HT1080 (cell line): ENCODE measurements around the gene QRFP. TPM values are rescaled to one million over a fixed set of nuclear protein-coding genes. Genes with fewer than 3 reads are reported as not detected.
A peak's percentile ranks its signal among the peaks of the same experiment; 100 is the strongest.

Source experiments
- DNase-seq: peaks from one replicate; pipeline ENCODE4 v3.0.0-alpha.2; 2015; ENCODE audit warnings: low read depth
- total RNA-seq: library from RNA; depleted of rRNA; stranded (reverse); fragments of >200 nt; shearing (Covaris generic); gene quantifications from 2 replicates; pipeline ENCODE4 v1.2.3, GENCODE V29; 2014

Gene QRFP
- total RNA-seq, 1 experiment from 2014 or later, result not detected

DNA sequence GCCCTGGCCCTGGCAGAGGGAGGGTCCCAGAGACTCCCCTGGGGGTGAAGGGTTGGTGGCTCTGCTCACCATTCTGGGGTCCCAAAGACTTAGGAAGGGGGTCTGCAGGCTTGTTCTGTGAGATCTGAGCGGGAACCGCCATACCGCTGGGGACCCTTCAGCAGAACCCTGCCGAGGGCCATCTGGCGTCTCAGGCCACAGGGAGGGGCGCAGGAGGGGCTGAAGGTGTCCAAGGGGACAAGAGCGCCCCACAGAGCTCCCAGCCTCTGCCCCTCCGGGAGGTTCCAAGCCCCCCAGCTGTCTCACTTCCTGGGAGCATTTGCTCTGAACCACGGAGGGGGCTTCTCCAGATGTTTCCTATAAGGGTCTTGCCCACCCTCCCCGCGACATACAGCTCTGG lies 37.6 kb upstream of the QRFP start:
- no peak for DNase-seq

DNA sequence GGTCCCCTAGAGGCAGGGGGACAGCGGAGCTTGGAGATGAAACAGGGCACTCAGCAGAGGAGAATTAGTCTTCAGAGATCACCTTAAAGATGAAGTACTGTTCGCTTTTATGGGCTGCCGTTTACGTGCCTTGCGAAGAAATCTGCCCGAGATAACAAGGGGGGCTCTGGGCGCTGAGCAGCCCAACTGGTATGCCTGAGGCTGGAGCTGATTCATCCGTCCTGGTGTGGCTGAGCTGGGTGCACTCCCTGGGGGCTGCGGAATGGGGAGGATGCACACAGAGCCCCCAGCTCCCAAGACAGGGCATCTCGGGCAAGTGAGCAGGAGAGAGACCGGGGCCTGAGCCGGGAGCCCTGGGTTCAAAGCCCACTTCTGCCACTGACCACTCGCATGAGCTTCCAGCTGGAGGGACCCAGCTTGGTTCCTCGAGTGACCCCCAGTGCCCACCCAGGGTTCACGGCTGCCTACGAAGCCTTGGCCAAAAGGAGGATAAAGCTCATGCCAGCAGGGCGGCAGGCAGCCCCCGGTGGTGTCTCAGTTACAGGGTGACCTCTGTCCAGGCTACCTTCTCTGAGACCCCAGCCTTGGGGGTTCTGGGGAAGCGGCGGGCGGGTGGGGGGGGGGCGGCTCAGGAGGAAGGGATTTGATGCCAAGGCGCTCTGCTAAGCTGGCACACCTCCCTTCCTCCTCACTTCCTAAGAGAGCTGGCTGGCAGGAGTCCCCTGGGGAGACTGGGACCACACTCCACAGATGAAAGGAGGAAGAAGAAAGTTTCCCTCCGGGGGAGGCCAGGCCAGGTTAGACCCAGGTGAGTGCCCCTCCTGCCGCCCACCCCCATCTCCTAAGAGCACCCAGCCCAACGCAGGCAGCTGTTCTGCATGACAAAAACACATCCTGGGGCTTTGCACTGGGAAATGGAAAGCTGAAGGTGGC lies 36.8 kb upstream of the QRFP start:
- DNase-seq, result no peak

DNA sequence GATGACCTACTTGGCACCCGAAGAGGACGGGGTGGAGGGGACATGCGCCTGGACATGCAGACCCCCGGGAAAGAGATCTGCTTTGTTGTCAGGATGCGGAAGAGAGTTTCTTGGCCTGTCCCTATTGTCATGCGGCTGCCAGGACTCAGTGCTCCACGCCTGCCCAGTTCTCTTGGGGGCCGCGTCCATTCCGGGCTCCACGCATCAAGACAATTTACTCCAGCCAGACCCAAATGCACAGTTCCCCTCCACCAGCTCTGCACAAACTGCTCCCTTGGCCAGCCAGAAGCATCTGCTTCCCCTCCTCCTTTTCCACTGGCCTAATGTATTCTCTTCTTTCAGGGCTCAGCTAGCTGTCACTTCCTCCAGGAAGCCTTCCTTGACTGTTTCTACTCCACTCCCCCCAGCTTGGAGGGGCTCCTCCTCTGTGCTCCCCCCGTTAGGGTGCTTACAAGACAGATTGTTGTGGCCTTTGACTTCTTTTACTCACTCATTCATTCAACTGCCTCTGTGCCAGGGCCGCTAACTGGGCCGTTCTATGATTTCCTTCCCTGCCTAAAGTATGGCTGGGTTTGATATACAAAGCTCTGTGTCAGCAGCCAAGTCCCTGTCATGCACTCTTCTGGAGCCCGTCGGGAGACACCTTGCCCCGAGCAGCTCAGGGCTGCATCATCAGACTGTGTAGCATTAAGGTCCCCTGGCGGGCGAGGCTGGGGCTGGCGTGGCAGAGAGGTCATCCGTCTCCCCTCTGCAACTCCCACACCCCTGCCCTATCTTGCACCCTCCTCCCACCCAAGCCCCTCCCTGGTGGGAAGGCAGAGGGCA lies 35.9 kb upstream of the QRFP start:
- DNase-seq, result no peak

DNA sequence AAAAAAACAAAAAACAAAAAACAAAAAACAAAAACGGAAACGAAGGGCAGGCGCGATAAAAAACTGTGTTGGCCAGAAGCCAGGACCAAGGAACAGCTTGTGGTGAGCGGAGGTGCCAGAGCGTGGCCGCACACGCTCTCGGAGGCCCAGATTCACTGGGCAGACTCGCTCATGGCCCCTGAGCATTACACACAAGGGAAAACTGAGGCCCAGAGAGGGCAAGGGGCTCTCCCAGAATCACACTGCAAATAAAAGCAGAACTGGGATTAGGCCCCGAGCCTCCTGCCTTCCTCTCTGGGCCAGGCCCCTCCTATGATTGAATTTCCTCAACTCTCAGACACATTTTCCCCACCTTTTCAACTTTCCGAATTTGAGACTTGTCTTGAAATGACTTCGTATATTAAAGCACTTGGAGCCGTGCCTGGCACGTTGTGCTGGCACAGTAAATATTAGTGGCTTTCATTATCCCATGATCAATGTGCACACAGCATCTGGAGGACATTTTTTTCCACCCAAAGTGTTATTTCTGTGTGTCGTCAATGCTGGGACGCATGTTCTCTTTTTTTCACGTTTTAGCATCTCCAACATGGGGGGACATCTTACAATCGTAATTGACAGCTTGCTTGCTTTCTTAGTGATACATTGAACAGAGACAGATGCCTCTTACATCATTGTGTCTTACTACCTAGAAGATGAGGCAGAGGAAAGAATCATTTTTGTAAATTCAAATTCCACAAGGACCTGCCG lies 35.1 kb upstream of the QRFP start:
- no peak for DNase-seq

DNA sequence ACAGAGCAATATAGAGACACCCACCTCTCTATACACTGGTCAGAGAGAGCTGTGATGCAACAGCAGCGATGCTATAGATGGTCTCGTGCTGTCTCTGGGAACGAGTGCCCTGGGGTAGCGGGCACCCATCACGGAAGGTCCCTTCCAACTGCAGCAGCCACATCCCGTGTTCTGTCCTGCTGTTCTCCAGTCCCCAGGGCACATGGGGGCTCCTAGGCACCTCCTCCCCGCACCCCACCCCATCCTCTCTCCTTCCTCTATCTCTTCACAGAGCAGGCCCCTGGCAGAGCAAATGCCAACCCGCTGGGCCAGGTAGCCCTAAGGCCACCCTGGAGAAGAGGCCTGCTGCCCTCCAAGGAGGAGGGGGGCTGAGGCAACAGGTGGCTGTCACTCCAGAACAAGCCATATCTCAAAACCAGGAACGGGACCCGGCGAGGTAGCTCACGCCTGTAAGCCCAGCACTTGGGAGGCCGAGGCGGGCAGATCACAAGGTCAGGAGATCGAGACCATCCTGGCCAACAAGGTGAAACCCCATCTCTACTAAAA lies 34.3 kb upstream of the QRFP start:
- no peak for DNase-seq

DNA sequence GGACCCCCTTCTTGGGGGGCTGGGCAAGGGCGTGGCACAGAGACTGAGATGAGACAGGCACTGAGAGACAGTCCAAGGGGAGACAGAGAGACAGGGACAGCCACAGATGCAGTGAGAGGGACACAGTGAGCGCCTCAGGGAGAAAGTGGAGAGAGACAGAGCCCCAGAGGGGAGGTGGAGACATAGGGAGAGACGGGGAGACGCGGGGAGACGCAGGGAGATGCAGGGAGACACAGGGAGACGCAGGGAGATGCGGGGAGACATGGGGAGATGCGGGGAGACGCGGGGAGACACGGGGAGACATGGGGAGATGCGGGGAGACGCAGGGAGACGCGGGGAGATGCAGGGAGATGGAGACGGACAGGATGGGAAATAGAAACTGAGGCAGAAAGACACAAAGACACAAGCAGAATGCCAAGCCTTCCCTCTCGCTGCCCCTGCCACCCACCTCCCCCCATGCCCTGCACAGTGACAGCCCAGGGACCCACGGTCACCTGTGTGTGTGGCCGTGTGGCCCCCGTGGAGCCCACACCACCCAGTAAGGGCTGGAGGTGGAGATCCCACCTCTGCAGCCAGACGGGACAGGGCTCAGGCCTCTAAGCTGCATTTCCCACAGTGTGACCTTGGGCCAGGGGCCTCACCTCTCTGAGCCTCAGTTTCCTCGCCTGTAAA lies 33.7 kb upstream of the QRFP start:
- DNase-seq, result no peak

DNA sequence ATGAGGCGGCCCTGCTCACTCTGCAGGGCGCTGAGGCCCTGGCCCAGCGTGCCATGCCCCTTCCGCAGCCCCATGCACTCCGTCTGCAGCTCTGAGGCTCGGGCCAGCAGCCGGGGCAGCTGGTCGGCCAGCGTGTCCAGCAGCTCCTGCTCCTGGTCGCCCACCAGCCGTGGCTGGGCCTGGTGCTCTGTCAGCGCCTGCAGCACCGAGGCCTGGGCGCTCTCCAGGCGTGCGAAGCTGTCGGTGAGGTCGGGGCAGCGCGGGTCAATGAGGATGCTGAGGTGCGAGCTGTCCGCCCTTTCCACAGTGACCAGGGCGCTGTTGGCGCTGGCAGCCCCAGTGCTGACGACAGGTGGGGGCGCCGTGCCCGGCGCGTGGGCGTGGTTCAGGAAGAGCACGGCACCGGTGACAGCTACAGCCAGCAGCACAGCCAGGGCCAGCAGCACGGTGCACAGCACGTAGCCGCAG lies 33.0 kb upstream of the QRFP start:
- DNase-seq, result no peak

DNA sequence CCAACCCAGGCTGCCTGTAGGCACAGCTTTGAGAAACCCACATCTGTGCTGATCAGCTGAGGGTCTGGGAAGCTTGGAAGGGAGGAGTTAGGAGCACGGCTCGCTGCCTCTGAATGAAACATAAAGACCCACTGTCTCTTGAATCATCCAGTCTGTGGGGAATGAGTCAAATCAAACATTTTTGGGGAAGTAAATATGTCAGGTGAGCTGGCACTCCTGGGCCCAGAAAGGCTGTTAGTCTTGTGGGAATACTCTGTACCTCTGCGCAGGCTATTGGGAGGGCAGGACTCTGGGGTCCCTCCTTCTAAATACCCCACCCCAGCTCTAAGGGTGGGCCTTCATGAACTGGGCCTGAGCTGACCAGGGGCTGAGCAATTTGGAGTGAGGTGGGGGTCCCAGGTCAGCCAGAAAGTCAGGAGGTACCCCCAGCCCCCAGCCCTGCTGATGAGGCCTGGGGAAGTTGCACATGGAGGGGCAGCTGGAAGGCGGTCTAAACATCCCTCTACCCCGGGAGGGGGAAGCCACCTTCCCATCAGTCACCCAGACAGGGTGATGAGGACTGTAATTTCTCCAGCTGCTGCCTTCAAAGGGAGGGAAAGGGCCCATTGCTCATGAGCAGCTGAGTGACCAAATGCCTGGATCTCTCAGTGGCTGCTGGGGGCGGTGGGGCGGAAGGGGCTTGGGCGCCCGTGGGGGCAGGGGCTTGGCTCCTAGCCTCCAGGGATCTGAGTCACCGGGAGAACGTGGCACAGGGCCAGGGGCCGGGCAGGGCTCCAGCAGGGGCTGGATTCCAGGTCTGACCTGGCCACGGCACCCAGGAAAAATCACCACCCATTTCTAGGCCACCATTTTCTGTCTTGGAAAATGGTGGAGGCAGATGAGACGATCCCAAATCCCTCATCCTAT lies 31.6 kb upstream of the QRFP start:
- peak; percentile 89 for DNase-seq

DNA sequence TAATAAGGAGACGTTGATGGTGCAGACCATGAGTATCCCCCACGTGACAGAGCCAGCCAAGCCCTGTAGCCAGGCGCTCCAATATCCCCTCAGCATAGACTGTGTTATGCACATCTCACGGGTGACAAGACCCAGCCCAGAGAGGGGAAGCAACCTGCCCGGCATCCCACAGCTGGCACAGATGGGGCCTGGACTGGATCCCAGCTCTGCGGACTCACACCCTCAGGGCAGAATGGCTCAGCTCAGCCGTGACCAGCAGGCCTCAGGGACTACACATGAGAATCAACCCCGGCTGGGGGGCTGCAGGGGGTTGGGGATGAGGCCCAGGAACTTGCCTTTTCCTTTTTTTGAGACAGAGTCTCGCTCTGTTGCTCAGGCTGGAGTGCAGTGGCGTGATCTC lies 30.7 kb upstream of the QRFP start:
- no peak for DNase-seq

DNA sequence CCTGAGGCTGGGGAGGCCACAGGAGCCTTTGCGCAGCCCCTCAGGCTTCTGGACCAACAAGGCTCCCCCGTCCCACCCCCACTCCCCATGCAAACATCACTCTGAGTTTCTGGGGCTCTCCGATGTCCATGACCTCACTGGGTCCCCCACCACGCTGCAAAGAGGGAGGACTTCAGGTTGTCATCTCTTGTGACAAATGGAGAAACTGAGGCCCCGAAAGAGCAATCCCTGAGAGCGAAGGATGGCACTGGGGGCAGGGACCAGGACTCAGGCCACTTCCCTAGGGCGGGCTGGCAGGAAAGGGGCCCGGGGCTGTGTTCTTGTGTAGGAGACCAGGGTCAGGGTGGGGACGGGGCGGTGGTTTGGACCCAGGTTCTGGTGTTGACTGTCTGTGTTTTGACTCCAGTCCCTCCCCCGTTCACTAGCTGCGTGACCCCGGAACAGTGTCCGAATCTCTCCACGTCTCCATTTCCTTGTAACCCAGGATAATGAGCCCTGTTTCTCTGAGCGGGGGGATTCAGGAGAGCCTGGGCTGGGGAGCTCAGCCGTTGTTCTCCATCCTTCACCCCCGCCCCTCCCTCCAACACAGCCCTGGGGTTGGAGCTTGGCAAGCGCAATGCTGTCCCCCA lies 28.6 kb upstream of the QRFP start:
- DNase-seq, result no peak

DNA sequence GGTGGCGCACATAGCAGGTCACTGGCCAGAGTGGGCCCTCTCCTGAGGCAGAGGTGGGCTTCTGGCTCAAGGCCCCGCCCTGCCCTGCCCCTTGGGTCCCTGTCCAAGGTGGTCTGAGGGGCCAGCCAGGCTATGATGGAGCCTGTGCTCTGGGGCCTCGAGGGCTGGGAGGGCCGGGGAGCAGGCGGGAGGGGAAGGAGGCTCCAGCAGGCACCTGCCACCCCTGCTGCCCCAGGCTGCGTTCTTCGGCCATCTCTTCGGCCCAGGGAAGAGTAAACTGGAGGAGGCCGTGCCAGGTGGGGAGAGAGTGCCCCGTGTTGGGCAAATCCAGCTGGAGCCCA lies 27.8 kb upstream of the QRFP start:
- no peak for DNase-seq

DNA sequence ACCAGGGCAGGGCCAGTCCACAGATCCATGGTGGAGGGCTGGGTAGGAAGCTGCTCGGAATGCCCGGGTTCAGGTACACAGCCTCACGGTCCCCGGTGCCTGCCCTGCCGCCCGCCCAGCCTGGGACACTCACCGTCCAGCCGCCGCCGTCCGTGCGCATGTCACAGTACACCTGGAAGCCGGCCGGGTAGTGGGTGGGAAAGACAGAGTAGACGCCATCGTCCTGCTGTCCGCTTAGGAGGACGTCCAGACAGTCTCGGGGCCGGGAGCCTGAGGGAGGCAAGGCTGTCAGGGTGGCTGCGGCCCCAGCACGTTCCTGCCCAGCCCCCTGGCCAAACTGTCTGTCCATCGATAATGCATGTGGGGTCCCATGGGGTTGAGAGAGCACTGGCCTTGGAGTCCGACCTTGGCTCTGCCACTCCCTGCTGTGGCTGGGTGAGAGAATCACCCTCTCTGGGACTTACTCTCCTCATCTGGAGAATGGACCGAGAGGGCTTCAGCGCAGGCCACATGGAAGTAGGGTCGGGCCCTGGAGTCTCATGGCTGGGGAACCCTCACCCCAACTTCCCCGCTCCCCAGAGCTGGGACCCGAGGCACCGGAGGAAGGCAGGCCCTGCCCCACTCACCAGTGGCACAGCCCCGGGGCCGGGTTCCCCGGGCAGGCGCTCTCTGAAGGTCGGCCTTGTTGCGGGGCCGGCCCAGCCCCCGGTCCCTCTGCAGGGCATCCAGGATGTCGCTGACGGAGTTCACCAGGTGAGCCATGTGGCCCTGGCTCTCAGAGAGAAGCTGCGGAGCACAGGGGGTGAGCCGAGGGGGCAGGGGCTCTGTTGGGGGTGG lies 27.2 kb upstream of the QRFP start:
- DNase-seq, result no peak

DNA sequence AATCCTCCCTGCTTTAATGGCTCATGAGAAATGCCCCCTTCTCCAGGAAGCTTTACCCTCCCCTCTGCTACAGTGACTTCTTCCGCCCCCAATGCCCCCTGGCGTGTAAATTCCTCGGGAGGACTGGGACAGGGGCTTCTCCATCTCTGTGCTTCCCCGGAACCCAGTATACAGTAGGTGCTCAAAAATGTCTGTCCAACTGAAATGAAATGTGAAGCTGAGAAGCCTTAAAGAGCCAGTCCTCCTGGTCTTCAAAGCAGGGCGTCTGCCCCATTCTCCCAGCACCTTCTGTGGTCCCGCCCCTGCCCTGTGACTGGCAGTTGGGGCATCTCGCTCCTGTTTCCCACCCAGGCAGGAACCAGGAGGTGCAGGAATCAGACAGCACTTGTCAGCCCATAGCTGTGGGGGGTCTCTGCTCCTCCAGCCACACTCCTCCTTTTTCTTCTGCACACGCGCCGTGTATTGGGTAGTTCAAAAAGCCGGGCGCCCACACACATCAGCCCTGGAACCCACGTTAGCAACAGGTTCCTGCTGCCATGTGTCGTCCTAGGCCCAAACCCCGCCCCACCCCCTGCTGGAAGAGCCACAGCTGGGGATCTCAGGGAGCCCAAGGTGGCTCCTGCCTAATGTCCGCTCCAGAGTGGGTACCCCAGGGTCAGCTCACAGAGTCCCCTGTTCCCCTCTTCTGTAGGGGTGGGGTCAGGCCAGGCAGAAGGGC lies 26.4 kb upstream of the QRFP start:
- DNase-seq, result no peak

DNA sequence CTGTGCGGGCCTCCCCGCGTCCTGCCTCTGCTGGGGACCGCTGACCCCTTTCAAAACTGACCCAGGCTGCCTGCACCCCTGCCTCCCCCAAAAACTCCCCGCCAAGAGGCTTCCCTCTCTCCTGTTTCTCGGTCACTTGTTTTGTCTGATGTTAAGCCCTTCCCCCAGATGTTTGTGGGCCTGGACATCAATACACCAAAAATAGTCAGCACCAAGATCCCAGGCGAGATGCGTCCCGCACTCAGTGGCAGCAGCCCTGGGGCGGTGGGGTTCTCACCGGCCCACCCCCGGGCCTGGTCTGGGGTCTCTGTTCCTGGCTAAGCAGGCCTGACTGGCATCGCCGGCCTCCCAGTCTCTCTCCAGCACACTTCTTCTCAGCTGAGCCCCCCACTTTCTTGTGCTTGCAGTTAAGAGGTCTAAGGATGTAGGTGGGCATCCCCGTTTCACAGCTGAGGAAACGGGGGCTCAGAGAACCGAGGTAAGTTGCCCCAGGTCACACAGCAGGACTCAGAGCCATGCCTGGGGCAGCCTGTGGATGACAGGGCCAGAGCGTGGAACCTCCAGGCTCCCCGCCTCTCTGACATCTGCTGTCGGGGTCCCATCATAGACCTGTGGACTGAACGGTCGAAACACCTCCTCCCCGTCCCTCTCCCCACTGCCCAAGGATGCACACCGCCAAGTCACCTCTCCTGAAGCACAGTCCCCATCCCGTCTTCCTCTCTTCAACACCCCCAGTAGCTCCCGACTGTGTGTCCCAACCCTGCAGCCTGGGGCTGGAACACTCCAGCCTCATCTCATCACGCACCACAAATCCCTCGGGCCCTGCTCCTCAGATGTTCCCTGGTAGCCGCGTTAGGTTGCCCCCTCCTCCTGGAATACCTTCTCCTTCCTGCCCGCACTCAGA lies 25.6 kb upstream of the QRFP start:
- no peak for DNase-seq

DNA sequence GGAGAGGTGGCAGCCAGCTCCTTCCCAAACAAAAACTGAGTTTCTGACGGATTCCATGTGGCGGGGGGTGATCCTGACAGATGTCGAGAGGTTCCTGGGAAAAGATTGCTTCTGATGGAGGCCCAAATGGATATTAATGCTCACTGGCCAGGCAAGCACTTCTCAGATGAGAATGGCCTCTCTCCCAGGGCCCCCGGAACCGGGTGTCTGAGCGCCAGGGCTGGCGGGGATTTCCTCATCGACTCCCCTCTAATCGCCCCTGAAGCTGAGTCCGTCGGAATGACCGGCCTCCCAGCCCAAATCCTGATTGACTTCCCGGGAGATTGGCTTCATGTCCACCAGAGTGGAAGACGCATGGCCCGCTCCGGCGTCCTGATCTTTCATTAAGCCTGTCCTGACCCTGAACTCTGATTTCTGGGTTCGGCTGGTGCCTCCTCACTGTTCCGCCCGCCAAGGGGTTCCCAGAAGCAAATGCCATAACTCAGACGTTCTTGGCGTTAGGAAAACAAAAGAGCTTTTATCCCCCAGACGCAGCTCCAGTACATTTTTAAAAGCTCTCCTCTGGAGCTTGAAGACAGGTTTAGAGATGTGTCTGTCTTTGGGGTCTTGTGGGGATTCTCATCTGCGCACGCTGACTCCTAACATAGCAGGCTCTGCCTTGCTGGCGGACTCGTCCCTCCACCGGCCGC lies 24.8 kb upstream of the QRFP start:
- no peak for DNase-seq

DNA sequence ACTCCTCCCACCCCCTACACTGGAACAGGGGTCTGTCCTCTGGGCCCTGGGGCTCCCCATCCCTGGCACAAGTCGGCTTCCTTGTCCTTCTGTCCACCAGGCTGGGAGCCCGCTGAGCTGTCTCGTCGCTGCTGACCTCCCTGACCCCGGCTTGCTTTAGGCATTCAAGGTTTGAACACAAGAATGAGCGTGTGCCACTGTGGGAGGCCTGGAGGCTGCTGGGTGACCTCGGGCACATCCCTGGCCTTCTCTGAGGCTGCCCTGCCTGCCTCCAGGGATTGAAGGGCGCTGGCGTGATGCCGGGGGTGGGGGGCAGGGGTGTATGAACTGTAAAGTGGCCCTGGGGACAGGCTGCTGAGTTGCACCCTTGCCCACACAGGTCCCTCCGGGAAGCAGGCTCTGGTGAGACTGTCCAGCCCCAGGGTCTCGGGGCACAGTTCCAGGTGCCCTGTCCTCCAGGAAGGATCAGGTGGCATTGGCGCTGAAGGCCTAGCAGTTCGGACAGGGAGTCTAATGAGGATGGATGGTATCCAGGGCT lies 24.2 kb upstream of the QRFP start:
- DNase-seq, result no peak
